ENCODE measurements around the gene CMC2.

CMC2 gene

DNA sequence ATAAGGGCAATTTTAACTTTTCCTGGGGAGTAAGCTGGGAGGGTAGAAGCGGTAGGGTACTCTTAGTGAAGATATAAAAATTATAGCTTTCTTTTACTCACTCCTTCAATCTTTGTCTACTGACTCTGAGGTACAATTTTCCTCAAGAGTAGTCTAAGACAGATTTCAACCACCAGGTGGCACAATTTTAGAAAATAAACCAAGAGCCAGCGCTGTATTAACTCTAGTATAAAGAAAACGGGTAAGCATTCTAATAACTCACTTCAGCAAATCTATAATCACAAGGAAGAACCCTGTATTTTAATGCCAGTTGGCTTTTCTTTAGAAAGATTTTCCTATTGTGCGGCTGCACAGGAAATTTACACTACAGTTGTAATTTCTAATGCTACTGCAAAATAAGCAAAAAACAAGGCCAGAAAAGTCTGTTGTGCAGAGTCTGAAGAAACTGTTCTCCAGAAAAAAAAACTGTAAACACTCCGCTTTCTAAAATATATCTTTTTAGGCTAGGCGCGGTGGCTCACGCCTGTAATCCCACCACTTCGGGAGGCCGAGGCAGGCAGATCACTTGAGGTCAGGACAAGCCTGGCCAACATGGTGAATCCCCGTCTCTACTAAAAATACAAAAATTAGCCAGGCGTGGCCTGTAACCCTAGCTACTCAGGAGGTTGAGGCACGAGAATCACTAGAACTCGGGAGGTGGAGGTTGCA is 1.9 kb downstream of the CMC2 start:
- in situ Hi-C loops (cut with HindIII; ENCODE audit: low pct_ligation_motif_present, low pct_unique_long_range_greater_than_20kb, low sequenced_read_pairs): no loop called here
- peak; percentile 86 for DNase-seq

DNA sequence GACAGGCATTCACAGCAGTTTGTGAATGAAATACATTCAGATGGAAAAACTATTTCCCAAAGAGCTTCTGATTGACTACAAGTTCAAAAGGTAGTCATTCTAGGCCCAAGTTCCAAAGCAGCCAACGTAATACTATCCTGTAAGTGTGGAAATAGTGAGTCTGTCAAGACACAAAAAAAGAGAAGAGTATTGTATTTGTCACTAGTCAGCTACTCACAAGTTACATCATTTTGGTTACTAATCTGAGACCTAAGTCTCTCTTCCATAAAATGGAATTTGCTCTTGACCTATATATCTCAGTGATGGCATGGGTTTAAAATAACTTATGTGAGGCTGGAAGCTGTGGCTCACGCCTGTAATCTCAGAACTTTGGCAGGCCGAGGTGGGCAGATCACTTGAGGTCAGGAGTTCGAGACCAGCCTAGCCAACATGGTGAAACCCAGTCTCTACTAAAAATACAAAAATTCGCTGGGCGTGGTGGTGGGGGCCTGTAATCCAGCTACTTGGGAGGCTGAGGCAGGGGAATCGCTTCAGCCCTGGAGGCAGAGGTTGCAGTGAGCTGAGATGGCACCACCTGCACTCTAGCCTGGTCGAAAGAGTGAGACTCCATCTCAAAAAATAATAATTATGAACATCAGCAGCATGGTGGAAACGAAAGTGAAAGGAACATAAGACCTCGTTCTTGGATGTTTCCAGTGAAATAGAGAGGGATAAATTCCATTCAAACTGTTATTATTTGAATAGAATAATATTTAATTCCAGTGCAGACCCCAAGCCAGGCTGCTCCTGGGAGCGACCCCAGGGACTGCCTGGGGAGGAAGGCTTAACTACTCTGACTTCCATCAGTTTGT is 2.9 kb downstream of the CMC2 start:
- DNase-seq: peak; percentile 21
- in situ Hi-C loops (cut with HindIII; ENCODE audit: low pct_ligation_motif_present, low pct_unique_long_range_greater_than_20kb, low sequenced_read_pairs): no loop called here

DNA sequence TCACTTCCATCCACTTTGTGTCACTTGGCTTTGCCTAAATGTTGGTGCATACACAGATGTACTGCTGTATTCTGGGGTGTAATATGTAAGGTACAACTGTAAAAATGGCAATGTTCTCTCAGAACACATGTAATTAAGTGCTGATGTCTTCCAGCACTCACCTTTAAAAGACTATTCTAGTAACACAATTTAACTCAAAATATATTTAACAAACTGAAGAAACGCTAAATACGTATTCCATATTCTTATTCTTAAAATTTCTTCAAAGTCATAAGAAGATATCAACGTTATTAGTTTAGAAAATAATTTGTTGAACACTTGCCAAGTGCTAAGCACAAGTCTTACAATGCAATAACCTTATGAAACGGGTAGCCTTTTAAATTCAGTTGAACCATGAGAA is 3.6 kb downstream of the CMC2 start:
- DNase-seq: no peak
- in situ Hi-C loops (cut with HindIII; ENCODE audit: low pct_ligation_motif_present, low pct_unique_long_range_greater_than_20kb, low sequenced_read_pairs): no loop called here

DNA sequence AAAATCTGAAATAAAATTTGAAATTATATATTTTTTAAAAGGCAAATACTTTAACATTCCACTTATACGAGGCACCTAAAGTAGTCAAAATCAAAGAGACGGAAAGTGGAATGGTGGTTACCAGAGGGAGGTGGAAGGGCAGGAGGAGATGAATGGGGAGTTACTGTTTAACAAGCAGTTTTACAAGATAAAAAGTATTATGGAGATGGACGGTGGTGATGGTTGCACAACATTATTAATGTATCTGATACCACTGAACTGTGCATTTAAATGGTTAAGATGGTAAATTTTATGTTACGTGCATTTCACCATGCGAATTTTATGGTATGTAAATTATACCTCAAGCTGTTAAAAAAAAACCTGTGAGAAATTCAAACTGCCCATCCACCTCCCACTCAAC is 5.4 kb downstream of the CMC2 start:
- in situ Hi-C loops (cut with HindIII; ENCODE audit: low pct_ligation_motif_present, low pct_unique_long_range_greater_than_20kb, low sequenced_read_pairs): no loop called here
- no peak for DNase-seq

DNA sequence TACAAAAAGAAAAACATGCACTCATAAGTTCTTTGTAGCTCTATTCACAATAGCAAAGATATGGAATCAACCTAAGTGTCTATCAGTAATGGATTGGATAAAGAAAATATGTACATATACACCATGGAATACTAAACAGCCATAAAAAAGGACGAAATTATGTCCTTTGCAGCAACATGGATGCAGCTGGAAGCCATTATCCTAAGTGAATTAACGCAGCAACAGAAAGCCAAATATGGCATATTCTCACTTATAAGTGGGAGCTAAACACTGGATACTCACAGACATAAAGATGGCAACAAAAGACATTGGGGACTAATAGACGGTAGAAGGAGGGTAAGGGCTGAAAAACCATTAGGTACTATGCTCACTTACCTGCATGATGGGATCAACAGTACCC is 5.8 kb downstream of the CMC2 start:
- in situ Hi-C loops (cut with HindIII; ENCODE audit: low pct_ligation_motif_present, low pct_unique_long_range_greater_than_20kb, low sequenced_read_pairs): no loop called here
- no peak for DNase-seq

DNA sequence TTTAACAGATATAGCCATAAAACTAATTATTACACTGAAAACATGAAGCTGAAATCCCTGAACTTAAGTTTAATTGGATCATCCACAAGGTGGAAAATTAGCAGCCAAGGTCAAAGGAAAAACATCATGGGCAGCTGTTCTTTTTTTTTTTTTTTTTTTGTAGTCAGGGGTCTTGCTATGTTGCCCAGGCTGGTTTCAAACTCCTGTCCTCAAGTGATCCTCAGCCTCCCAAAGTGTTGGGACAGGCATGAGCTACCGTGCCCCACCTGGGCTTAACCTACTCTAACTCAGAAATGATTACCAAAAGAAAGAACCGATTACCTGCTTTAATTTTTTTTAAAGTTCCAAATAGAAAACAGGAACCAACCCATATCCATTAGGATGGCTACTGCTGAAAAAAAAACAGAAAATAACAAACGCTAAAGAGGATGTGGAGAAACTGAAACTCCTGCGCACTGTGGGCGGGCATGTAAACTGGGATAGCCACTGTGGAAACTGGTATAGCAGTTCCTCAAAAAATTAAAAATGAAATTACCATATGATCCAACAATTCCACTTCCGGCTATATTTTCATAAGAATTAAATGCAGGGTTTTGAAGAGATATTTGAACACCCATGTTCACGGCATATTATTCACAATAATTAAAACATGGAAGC is 8.6 kb downstream of the CMC2 start:
- in situ Hi-C loops (cut with HindIII; ENCODE audit: low pct_ligation_motif_present, low pct_unique_long_range_greater_than_20kb, low sequenced_read_pairs): no loop called here
- DNase-seq: no peak

DNA sequence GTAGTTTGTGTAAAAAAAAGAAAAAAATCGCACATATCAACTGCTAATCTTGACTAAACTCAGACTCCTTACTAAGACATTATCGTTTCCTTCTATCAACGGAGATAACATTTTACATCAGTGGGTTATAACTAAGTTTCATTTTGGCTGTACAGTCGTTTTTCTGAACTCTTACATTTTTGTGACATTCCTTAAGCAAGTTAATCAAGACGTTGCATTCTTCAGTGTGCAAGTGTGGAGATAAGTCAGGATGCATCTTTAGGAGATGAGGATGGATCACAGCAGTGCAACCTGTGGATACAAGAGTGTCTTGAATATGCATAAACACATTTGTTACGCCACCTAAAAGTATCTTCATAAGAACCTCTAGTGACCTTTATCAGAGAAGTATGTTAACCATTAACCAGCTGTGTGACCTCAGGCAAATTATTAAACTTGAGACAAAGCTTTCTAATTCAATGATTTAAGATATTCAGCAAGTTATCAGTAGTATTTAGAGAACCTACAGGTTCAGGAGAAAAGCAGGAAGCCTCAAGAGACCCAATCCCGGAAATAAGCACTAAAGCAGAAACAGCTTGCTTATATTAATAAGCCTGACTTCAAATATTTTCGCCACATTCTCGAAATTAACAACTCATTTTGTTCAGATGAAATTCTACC is 9.4 kb downstream of the CMC2 start:
- peak; percentile 78 for DNase-seq
- in situ Hi-C loops (cut with HindIII; ENCODE audit: low pct_ligation_motif_present, low pct_unique_long_range_greater_than_20kb, low sequenced_read_pairs): no loop called here

DNA sequence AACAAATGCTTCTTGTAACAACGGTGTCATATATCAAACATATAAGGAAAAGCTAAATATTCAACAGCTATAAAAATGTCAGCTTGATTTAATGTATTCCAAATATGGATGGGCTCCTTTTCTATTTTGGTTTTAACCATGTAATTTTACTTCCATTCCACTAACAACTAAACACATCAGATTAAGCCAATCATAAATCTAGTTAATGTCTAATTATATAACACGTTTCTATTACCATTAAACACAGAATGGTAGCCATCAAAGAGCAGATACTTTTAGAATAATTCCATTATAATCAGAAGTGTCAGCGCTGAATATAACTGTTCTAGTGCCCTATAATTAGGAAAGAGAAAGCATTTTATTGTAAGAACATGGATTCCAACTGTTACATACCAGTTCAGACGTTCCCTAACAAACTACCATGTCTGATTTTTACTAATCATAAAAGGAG is 10.0 kb downstream of the CMC2 start:
- no peak for DNase-seq
- in situ Hi-C loops (cut with HindIII; ENCODE audit: low pct_ligation_motif_present, low pct_unique_long_range_greater_than_20kb, low sequenced_read_pairs): no loop called here

DNA sequence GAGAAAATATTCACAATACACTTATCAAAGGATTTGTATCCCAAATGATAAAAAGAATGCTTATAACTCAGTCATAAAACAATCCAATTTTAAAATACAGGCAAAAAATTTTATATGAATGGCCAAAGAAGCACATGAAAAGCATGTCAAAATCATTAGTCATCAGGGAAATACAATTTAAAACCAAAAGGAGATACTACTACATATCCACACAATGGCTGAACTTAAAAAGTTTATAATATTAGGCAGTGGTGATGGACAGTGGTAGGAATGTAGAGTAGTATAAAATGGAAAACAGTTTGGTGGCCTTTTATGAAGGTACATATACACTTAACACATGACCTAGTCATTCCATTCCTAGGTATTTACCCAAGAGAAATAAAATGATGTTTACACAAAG is 12.2 kb downstream of the CMC2 start:
- DNase-seq: no peak
- in situ Hi-C loops (cut with HindIII; ENCODE audit: low pct_ligation_motif_present, low pct_unique_long_range_greater_than_20kb, low sequenced_read_pairs): no loop called here

DNA sequence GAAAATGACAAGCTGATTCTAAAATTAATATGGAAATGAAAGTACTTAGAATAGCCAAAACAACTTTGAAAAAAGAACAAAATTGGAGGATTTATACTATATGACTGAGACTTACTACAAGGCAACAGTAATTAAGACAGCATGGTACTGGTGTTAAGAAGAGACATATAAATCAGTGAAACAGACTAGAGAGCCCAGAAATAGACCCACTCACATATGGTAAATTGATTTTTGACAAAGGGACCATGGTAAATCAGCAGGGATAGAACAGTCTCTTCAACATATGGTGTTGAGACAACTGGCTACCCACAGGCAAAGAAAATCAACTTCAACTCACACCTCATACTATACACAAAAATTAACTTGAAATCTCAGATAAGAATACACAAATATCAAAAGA is 12.9 kb downstream of the CMC2 start:
- in situ Hi-C loops (cut with HindIII; ENCODE audit: low pct_ligation_motif_present, low pct_unique_long_range_greater_than_20kb, low sequenced_read_pairs): no loop called here
- no peak for DNase-seq

DNA sequence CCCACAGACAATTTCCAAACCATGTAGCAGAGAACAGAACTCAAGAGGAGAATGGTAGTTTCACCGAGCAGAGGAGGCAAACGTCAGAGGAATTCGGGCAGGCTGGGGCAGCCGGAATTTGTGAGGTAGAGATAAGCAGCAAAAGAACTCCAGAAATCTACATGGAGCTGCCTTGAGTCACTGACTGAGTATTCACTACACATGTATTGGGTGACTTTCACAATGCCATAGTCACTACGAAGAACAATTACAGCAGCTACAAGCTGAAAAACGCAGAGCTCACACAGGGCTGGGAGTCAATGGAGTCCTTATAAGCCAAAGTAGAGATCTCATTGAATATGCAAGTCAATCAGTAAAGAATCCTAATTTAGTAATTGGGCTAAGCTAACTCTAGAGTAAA is 13.4 kb downstream of the CMC2 start:
- in situ Hi-C loops (cut with HindIII; ENCODE audit: low pct_ligation_motif_present, low pct_unique_long_range_greater_than_20kb, low sequenced_read_pairs): no loop called here
- peak; percentile 83 for DNase-seq

DNA sequence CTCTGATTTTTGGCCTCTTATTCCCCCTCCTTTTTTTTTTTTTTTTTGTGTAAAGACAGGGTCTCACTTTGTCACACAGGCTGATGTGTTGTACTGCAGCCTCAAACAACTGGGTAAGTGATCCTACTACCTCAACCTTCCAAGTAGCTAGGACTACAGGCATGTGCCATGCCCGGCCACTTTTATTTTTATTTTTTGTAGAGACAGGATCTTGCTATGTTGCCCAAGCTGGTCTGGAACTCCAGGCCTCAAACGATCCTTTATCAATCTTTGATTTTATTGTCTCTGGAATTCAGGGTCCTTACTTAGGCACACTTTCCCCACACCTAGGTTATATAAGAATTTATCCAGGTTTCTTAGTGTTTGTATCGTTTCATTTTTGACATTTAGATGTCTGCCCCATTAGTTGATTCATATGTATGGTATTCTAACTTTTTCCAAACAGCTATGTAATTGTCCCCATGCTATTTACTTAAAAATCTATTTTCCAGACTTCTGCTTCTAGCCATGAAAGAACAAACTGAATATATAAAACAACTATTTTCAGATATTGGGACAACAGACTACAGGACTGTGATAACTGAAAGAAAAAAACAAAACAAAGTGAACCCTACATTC is 13.9 kb downstream of the CMC2 start:
- in situ Hi-C loops (cut with HindIII; ENCODE audit: low pct_ligation_motif_present, low pct_unique_long_range_greater_than_20kb, low sequenced_read_pairs): no loop called here
- DNase-seq: no peak

DNA sequence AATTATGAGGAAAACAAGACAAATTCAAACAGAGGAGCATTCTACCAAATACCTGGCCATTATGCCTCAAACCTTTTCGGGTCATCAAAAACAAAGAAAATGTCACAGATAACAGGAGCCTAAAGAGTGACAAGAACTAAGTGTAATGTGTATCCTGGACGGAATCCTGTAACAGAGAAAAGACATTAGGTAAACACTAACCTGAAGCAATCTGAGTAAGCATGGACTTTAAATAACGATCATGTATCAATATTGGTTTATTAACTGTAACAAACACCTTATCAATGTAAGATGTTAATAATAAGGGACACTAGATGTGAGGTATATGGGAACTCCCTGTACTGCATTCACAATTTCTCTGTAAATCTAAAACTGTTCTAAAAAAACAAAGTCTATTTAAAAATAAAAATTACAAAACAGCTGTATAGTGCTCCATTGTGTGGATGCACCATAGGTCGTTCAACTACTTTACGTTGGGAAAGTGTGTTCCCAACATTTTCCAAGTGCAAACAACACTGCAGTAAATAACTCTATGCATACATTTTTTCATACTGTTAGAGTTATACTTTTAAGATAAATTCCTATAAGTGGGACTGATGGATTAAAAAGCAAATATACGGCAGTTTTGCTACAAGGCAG is 14.8 kb downstream of the CMC2 start:
- no peak for DNase-seq
- in situ Hi-C loops (cut with HindIII; ENCODE audit: low pct_ligation_motif_present, low pct_unique_long_range_greater_than_20kb, low sequenced_read_pairs): no loop called here

DNA sequence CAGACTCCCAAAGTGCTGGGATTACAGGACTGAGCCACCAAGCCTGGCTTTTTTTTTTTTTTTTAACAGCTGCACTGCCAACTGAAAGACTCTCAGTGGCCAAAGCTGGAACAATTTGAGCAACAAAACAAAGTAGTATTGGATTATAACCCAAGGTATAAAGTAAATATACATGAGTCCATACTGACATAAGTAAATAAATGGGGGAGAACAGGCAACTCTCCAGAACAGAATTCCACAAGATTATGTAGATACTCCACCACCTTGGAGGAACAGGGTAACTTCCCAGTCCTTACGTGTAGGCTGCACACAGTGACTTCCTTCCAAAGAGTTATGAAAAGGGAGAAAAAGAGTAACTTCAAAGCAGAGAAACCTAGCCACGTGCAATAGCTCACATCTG is 15.7 kb downstream of the CMC2 start:
- in situ Hi-C loops (cut with HindIII; ENCODE audit: low pct_ligation_motif_present, low pct_unique_long_range_greater_than_20kb, low sequenced_read_pairs): no loop called here
- DNase-seq: no peak

DNA sequence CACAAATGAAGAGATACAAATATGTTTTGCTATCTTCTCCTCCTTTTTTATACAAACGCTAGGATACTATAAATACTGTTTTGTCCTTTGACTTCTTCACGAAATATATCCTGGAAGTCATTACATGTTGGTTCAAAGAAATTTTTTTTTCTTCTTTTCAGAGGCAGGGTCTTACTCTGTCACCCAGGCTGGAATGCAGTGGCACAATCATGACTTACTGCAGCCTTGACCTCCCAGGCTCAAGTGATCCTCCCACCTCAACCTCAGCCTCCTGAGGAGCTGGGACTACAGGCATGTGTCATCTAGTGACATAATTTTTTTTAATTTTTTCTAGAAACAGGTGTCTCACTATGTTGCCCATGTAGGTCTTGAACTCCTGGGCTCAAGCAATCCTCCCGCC is 16.1 kb downstream of the CMC2 start:
- no peak for DNase-seq
- in situ Hi-C loops (cut with HindIII; ENCODE audit: low pct_ligation_motif_present, low pct_unique_long_range_greater_than_20kb, low sequenced_read_pairs): no loop called here

DNA sequence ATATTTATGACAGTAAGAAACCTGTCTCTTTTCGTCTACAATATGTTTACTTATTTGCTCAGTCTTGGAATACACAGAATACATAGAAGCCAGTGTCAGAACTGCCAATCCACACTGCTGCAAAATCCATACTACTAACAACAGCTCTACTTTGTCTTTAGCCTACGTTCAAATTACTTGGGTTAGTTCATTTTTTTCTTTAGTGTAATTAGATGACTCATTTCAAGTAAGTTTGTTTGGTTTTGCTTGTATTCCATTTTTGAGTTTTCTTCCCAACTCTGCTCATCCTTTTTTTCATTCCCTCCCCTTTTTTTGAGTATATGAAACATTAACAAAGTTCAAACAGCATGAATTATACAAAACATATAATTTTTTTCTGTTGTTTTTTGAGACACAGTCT is 16.9 kb downstream of the CMC2 start:
- no peak for DNase-seq
- in situ Hi-C loops (cut with HindIII; ENCODE audit: low pct_ligation_motif_present, low pct_unique_long_range_greater_than_20kb, low sequenced_read_pairs): no loop called here

DNA sequence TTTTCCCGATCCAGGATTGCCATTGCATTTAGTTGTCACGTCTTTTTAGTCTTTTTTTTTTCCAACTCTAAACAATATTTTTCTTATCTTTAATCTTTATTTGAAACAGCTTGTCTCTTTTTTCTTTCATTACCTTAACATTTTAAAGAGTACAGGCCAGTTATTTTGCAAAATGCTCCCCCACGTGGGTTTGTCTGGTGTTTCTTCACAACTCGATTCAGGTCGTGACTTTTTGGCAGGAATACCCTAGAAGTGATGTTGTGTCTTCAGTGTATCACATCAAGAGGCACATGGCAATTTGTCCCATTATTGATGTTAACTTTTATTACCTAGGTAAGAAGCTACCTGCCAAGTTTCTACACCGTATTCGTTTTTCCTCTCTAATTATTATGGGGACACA is 17.9 kb downstream of the CMC2 start:
- DNase-seq: no peak
- in situ Hi-C loops (cut with HindIII; ENCODE audit: low pct_ligation_motif_present, low pct_unique_long_range_greater_than_20kb, low sequenced_read_pairs): no loop called here

DNA sequence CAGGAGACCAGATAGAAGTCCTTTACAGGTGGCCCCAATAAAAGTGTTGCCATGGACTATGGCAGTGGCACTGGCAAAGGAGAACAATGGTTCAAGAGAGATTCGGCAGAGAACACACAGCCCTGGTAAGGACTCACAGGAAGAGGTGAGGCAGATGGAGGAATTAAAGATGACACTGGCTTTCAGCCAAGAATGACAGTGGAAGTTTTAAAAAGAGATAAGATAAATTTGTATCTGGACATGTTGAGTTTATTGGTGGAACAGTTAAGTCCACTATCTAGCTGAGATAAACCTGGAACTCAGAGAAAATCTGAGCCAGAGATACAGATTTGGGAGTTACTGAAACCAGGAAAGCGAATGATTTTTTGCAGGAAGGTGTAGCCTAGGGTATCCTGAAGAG is 20.1 kb downstream of the CMC2 start:
- in situ Hi-C loops (cut with HindIII; ENCODE audit: low pct_ligation_motif_present, low pct_unique_long_range_greater_than_20kb, low sequenced_read_pairs): no loop called here
- no peak for DNase-seq
